GM19463 (cell line): ENCODE data around the gene KIAA0232.
"Not testable (repeated sequence)": the region's sequence is repeated elsewhere in the genome, so short reads cannot be mapped to it uniquely, and the experiment has no call there.

Experiments
- ATAC-seq: cut with Tn5 transposase; IDR thresholded peaks from one replicate; pipeline ENCODE4 v1.9.1; 2021; ENCODE audit warnings: mild to moderate bottlenecking, moderate library complexity; ENCODE audit not compliant: unreplicated experiment

Gene KIAA0232

DNA sequence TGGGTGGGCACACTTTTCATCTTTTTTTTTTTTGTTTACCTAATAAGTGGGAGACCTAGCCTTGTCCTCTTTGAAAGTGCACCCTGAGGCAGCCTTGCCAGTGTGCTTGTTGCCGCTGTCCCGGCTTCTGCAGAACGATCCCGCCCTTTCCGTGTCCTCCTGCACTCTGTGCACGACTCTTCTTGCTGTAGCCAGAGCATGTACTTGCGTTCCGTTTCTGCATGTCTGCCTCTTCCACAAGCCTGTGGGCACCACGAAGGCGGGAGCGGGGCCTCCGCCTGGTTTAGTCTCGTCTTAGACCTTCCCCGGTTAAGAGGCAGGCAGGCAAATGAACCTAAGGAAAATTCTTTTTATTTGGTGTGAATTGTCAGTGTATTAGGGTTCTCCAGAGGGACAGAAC lies 94.5 kb downstream of the KIAA0232 start:
- no peak for ATAC-seq

DNA sequence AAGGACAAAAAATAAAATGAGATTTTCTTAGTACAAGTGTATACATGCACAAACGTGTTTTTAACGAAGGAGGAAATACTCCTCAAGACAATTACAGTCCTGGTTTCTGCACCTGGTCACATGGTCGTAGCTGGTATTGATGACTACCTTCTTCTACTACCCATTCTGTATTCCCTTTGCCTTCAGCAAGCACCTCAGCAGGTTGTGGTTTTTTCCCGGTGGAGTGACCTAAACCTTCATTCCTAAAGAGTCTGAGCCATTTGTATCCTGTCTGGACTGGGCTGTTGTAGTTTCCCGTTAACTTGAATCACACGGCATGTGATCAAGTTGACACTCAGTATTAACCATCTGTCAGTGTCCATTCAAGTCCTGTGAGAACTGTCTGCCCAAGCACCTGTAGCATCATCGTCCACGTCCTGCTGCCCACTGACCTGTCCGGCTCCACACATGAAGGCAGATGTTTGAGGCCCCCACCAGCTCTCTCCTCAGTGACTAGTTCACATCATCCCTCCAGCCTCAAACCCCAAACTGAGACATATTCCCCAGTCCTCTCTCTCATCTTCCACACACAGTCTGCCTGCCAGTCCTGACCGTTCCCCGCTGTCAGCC lies 96.0 kb downstream of the KIAA0232 start:
- ATAC-seq = no peak

DNA sequence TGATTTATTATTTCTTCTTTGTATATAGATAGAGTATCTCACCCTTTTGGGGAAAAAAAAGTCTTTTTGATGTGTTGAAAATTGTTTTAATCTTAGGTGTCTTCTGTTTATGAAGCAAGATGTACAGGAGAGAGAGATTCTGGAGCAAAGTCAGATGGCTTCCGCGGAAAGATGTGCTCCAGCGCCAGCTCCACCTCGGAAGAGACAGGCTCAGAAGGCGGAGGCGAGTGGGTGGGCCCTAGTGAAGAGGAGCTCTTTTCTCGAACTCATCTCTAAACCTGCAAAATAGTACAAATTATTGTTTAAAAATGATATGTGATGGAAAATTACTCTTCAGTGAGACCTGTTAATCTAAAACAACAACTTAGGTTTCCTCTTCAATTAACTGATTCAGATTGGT lies 98.2 kb downstream of the KIAA0232 start:
- no peak for ATAC-seq

DNA sequence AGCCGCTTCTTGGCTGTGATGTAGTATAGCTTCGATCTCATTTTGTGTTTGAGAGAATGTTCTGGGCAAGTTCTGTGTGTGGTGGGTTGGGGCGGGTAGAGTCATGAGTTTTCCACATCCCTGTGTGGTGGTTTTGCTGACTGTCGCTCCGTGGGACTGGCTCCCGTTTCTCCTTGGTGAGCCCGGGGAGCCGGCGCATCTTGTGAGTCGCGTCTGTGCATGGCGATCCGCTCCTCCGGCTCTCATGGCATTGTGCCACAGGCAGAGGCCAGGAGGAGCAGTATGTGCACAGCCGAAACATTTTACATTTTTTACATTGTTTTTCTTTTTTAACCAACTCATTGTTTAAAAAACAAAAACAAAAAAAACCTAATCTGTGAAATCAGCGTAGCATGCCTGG lies 99.4 kb downstream of the KIAA0232 start:
- no peak for ATAC-seq

DNA sequence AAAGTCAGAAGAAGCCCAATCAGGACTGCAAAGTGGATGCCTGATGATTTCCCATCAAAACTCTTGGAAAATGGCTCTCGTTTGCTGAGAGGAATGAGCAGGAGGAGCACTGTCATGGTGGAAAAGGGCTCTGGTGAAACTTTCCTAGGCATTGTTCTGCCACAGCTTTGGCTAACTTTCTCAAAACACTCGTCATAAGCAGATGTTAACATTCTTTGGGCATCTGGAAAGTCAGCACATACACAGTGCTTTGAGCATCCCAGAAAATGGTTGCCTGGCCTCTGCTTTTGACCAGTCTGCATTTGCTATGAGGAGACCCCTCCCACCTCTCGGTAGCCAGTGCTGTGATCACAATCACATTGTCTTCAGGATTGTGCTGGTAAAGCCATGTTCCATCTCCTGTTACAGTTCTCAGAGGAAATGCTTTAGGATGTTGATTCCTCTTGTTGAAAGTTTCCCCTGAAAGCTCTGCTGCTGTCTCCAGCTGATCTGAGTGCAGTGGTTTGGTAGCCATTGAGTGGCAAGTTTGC lies 101.9 kb downstream of the KIAA0232 start:
- no peak for ATAC-seq

DNA sequence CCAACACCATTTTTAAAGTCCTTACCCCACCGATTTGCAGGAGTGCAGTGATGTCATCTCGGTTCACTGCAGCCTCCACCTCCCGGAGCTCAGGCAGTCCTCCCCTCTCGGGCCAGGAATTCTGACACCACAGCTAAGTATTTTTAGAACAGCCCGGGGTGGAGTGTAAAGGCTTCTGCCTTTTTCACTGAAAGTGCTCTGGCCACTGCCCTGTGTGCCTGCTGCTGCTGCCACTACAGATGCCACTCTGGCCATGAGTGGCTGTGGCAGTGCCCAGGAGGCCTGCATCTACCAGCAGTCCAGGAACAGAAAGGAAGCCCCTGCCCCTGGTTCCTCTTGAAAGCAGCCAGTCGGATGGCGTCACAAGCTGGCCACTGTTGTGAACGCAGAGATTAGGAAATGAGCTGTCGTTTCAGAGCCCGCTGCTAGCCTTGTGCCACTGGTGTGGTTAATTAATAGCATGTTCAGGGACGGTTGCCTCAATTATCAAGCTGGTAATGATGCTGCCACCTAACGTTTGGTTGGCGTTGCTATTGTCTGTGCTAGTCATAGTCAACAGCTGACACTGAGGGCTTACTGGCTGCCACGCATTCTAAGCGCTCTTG lies 103.5 kb downstream of the KIAA0232 start:
- ATAC-seq = peak; percentile 81

DNA sequence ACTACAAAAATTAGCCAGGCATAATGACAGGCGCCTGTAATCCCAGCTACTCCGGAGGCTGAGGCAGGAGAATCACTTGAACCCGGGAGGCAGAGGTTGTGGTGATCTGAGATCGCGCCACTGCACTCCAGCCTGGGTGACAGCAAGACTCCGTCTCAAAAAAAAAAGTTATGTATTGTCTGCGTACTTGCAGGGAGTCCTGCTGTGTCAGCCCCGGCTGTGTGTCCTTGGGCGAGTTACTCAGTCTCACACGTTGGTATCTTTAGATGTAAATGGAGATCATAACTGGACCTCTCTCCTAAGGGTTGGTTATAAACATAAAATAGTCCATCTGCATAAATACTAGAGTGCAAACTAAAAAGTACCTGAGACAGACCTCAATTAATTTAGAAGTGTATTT lies 104.4 kb downstream of the KIAA0232 start:
- no peak for ATAC-seq

DNA sequence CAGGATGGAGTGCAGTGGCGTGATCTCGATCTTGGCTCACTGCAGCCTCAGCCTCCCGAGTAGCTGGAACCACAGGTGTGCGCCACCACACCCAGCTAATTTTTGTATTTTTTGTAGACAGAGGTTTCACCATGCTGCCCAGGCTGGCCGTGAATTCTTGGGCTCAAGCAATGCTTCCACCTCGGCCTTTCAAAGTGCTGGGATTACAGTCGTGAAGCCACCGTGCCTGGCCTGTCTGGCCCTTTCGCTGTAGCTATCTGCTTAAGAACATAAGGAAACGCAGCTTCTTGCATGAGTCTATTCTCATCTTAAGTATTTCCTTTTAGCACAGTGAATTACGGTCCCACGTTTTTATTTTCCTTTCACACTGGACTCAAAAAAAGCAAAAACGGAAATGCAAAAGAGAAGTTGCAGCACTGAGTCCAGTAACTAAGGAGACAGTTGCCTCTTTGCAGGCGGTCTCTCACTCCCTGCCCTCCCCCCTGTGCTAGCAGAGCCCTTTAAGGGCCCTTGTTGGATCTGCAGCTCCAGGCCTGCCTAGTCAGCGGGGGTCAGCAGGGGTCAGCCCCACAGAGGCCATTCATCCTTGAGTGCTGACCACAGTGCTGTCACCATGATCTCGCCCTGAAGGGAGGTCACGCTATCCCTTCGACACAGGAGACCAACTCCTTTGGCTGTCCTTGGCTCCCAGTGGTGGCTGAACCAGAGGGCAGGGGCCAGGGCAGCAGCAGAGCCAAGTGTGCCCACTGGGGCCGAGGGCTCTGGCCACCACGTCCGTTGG lies 105.3 kb downstream of the KIAA0232 start:
- no peak for ATAC-seq

DNA sequence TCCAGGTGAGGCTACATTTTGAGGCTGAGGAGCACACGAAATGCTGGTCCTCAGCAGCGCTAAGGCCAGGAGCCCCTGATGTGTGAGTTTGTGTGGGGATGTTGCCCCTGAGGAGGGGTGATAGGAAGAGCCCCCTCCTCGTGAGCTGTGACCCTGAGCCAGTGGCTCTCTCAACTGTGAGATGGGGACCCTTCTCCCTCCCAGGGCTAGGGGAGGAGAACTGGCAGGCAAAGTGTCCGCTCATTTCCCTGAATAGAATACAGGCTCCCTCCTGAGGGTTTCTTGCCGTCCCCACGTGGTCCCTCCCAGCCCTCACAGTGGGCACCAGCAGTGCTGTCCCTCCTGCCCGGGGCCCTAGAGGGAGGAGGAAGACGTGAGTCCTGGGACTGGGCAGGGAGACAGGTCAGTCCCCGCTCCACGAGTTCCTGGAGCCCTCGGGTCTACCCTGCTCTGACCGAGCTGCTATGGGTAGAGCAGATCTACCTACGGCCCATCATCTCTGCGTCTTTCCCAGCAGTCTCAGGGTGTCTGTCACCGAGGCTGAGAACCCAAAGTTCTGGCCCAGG lies 106.1 kb downstream of the KIAA0232 start:
- ATAC-seq = no peak

DNA sequence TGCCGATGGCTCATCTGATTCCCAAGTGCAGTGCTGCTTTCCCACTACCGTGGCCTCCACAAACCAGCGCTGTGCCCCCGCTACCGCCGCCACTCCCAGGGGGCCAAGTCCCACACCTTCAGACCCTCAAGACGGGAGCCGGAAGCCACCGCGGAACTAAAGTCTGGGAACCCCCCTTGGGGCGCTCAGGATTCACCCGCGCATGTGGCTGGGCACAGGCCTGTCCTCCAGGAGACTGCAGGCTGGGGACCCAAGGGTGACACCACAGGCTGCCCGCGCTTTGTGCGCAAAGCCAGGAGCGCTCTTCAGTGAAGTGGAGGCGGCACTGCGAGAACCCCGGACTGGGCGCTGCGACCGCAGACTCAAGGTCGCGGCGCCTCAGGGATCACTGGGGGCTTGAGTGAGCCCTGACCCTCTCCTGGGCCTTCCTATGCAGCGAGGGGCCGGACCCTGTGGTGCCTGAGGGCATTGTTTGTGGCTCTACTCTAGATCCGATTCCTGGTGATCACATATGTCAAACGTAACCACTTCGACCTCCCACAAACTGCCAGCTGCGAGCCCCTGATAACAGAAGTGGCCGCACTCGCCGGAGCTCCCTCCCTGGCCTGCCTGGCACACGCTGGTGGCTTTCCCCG lies 106.7 kb downstream of the KIAA0232 start:
- no peak for ATAC-seq

DNA sequence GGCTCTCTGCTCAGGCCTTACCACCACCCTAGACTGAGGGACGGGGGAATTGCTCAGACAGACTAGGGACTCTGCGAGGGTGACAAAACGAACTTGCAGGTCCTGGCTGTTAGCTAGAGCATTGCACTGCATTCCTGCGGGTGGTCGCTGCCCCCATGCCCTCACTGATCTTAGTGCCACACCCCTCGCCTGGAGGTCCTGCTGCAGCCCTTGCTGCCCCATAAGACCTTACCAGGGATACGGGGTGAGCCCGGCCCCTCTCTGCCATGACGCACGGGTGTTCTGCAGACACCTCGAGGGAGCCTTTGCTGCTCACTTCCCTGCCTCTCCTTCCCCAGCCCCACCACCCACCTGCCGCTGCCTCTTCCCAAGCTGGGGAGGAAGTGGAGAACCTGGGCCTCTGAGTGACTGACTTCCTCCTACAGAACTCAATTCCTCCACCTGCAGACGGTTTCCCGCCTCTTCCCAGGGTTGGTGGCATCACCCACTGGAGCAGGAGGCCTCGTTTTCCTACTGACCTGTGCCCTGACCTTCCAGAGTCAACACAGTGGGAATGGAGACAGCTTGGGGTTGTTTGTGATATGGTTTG lies 107.3 kb downstream of the KIAA0232 start:
- ATAC-seq = no peak

DNA sequence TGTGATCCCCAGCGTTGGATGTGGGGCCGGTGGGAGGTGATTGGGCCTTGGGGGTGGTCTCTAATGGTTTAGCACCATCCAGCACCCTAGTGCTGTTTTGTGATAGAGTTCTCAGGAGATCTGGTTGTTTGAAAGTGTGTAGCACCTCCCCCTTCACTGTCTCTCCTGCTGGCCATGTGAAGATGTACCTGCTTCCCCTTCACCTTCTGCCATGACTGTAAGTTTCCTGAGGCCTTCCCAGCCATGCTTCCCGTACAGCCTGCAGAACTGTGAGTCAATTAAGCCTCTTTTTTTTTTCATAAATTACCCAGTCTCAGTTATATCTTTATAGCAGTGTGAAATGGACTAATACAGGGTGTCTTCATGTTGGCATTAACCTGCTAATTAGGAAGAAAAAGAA lies 107.8 kb downstream of the KIAA0232 start:
- ATAC-seq = no peak

DNA sequence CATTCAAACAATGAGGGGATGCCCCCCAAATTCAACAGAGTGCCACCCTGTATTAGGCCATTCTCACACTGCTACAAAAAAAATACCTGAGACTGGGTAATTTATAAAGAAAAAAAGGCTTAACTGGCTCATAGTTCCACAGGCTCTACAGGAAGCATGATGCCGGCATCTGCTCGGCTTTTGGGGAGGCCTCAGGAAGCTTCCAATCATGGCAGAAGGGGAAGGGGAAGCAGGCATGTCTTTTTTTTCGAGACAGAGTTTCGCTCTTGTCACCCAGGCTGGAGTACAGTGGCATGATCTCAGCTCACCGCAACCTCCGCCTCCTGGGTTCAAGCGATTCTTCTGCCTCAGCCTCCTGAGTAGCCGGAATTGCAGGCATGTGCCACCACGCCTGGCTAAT lies 108.4 kb downstream of the KIAA0232 start:
- not testable (repeated sequence) for ATAC-seq

DNA sequence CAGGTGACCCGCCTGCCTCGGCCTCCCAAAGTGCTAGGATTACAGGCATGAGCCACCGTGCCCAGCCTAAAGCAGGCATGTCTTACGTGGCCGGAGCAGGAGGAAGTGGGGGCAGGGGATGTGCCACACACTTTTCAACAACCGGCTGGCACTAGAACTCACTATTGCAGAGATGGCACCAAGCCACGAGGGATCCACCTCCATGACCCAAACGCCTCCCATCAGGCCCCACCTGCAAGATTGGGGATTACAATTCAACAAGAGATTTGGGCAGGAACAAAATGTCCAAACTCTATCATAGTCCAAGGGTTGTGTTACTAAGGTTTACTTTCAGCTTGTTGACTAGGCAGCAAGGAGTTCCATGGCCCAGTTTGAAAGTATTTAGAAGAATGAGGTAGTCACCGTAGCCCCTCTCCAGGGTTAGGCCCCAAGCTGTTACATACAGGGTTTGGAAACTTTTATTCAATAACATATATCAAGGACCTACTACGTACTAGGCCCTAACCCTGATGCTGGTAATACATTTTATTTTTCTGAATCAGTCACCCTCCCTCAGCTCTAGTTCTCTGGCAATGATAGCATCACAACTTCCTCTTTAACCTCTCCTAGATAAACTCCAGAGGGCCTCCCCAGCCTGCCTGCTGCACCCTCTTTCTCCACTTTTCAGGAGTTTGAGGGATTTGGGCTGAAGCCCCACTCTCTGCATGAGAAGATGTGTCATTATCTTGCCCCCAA lies 109.1 kb downstream of the KIAA0232 start:
- no peak for ATAC-seq

DNA sequence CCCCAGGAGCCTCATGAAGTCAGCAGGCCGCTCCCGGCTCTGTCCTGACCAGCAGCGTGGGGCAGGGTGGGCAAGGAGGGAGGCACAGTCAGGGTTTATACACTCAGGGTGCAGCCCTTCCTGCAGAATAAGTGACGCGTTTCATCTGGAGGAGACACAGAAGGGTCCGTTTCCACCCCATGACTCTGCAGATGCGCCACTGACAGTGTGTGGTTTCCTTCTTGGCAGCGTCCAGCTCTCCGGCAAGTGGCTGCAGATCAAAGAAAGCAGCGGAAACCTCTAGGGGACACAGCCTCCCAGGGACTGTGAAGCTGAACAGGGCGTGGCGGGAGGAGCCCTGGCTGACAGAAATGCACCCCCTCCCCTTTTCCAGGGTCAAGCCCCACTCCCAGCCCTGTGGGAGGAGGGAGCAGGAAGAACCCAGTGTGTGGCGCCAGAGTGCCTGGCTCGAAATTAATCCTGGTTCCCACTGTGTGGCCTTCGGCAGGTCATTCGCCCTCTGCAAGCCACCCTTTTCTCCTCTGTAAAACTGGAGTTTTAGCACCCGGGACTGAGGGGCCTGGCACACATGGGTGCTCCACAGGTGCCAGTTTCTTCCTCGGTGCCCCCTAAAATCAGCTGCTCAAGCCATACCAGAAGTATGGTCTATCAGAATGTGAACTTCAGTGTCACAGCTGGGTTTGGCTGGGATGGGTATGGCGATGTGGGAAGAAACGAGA lies 109.8 kb downstream of the KIAA0232 start:
- peak; percentile 48 for ATAC-seq

DNA sequence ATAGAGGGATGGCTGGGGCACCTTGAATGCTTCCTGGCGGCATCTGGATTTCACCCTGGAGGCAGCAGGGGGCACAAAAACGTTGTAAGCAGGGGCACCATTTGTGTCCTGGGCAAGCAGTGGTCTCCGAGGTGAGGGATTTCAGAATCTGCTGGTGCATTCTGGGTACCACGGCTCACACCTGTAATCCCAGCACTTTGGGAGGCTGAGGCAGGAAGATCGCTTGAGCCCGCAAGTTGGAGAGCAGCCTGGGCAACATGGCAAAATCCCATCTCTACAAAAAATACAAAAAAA lies 110.3 kb downstream of the KIAA0232 start:
- ATAC-seq = no peak

DNA sequence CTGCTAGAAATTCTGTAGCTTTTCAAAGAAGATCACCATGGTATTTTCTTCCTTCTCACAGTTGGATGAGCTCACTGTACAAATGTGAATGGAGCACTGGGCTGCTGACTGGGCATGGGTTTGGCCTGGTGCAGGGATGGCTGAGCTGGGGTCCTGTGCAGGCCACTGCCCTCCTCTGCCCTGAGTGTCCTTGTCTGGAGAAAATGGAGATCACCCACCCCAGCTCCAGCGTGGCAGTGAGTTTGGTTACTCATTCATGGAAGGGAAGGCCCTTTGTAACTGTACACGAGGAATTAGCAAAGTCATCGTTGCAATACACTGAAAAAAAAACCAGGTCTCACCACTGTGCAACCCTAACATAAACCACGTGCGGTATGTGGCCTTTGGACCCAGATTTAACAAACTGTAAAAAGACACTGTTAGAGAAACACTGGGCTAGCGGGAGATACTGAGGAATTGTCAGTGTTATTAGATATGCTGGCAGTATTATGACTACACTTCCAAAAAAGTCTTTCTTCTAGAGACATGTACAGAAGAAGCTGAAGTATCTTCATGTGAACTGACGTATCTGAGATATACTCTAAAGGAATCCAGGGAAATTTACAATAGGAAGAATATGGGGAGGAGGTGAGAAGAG lies 111.0 kb downstream of the KIAA0232 start:
- ATAC-seq = no peak

DNA sequence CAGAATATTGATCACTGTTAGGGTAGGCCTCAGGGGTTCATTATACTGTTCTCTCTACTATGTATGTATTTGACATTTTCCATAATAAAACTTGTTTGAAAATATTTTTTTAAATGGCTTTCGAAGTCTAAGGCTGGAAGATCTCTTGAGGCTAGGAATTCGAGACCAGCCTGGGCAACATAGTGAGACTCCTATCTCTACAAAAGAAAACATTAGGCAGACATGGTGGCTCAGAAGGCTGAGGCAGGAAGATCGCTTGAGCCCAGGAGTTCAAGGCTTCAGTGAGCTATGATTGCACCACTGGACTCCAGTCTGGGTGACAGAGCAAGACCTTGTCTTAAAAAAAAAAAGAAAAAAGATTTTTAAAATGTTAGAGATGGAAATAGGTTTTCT lies 111.6 kb downstream of the KIAA0232 start:
- no peak for ATAC-seq
